ENCODE measurements around the gene GPR155. TPM values are rescaled to one million over a fixed set of nuclear protein-coding genes. Genes with fewer than 3 reads are reported as not detected.
"Not testable (repeated sequence)": the region's sequence is repeated elsewhere in the genome, so short reads cannot be mapped to it uniquely, and the experiment has no call there.

The GPR155 gene
- total RNA-seq, 1 experiment from 2014 or later = 1.3 TPM

DNA sequence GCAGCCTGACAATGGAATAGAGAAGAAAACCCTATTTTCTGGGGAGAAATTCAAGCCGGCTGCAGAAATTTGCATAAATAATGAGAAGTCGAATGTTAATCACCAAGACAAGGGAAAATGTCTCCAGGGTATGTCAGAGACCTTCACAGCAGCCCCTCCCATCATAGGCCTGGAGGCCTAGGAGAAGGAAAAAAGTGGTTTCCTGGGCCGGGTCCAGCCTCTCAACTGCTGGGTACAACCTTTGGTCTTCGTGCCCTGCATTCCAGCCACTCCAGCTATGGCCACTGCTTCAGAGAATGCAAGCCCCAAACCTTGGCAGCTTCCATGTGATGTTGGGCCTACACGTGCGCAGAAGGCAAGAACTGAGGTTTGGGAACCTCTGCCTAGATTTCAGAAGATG, 97.3 kb downstream of the GPR155 start:
- ATAC-seq (no peak), DNase-seq (no peak)
- no peaks in the 10 kb centered on the region for H3K27me3 ChIP-seq (ENCODE audit: low read length)
- H4K20me1 ChIP-seq (ENCODE audit: low read length) = no peaks in the 10 kb centered on the region
- no peak overlapping the region for H3K4me3 ChIP-seq (ENCODE audit: low read length)
- H3K36me3 ChIP-seq (ENCODE audit: low read depth, low read length) = peaks cover 9% of the 10 kb centered on the region
- H3K9me2 ChIP-seq (replicated peaks; ENCODE audit: low read length) = no peaks in the 10 kb centered on the region
- no peak overlapping the region for H3K9ac ChIP-seq (ENCODE audit: low read length)
- H2AFZ ChIP-seq (ENCODE audit: low read length) = no peak overlapping the region
- no peaks in the 10 kb centered on the region for H3F3A ChIP-seq (ENCODE audit: low read length, unreplicated experiment)
- POLR2A ChIA-PET (ENCODE audit: unreplicated experiment) = no interaction called here
- intact Hi-C loops (cut with micrococcal nuclease) = no loop called here
- H3K27ac ChIP-seq (ENCODE audit: low read length) = no peak overlapping the region
- no peaks in the 10 kb centered on the region for H3K9me3 ChIP-seq (ENCODE audit: low read length)
- peaks cover 8% of the 10 kb centered on the region for H3K4me1 ChIP-seq (ENCODE audit: insufficient read depth, low read length)
- no TSS peak for BruUV-seq (replicated peaks)
- CTCF ChIA-PET = no interaction called here
- TF ChIP-seq EZH2phosphoT487 (IDR thresholded peaks at IDR 0.05; ENCODE audit: borderline replicate concordance, low read length) = no peak
- no peak overlapping the region for H3K4me2 ChIP-seq (ENCODE audit: low read length)
- H3K79me2 ChIP-seq (ENCODE audit: low read length) = peaks cover 19% of the 10 kb centered on the region

DNA sequence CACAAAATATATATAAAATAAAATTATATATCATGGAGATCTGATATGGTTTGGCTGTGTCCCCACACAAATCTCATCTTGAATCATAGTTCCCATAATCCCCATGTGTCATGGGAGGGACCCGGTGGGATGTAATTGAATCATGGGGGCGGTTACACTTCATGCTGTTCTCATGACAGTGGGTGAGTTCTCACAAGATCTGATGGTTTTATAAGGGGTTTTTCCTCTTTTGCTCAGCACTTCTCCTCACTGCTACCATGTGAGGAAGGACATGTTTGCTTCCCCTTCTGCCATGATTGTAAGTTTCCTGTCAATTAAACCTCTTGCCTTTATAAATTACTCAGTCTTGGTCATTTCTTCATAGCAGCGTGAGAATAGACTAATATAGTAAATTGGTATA, 98.1 kb downstream of the GPR155 start:
- H3K4me2 ChIP-seq (ENCODE audit: low read length); ATAC-seq; intact Hi-C loops (cut with micrococcal nuclease); H3F3A ChIP-seq (ENCODE audit: low read length, unreplicated experiment); BruUV-seq (replicated peaks); H3K27me3 ChIP-seq (ENCODE audit: low read length); H3K36me3 ChIP-seq (ENCODE audit: low read depth, low read length); H3K4me3 ChIP-seq (ENCODE audit: low read length); H3K27ac ChIP-seq (ENCODE audit: low read length); DNase-seq; CTCF ChIA-PET; H4K20me1 ChIP-seq (ENCODE audit: low read length); H3K4me1 ChIP-seq (ENCODE audit: insufficient read depth, low read length); POLR2A ChIA-PET (ENCODE audit: unreplicated experiment); H2AFZ ChIP-seq (ENCODE audit: low read length); H3K9me3 ChIP-seq (ENCODE audit: low read length); H3K9me2 ChIP-seq (replicated peaks; ENCODE audit: low read length); H3K9ac ChIP-seq (ENCODE audit: low read length): not testable (repeated sequence)
- peaks cover 11% of the 10 kb centered on the region for H3K79me2 ChIP-seq (ENCODE audit: low read length)

DNA sequence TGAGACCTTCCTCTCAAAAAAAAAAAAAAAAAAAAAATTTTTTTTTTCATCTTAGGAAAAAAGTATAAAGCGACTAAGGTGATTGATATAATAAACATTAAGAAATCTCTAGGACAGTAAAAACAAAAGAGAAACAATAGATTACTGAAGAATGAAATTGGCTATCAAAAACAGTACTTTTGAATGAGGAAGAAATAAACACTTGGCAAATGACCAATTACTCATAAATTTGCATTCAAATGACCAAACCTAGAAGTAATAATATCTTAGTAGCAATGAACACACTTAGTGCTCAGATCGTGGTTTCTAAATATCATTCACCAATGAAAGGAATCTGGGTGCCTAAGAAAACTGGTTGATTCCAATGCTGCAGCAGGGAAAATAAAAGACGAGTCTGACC, 101.6 kb downstream of the GPR155 start:
- Histone ChIP-seq H3K36me3 (ENCODE audit: low read depth, low read length) (peaks cover 14% of the 10 kb centered on the region), H4K20me1 (ENCODE audit: low read length) (no peaks in the 10 kb centered on the region), H3K9ac (ENCODE audit: low read length) (no peak overlapping the region), H2AFZ (ENCODE audit: low read length) (no peak overlapping the region), H3K27me3 (ENCODE audit: low read length) (no peaks in the 10 kb centered on the region), H3K9me2 (replicated peaks; ENCODE audit: low read length) (no peaks in the 10 kb centered on the region), H3K79me2 (ENCODE audit: low read length) (no peaks in the 10 kb centered on the region), H3K9me3 (ENCODE audit: low read length) (no peaks in the 10 kb centered on the region), H3K4me2 (ENCODE audit: low read length) (no peak overlapping the region), H3K27ac (ENCODE audit: low read length) (no peak overlapping the region), H3F3A (ENCODE audit: low read length, unreplicated experiment) (no peaks in the 10 kb centered on the region), H3K4me1 (ENCODE audit: insufficient read depth, low read length) (no peaks in the 10 kb centered on the region), H3K4me3 (ENCODE audit: low read length) (no peak overlapping the region)
- BruUV-seq (replicated peaks) = no TSS peak
- TF ChIP-seq, protein P1, sequence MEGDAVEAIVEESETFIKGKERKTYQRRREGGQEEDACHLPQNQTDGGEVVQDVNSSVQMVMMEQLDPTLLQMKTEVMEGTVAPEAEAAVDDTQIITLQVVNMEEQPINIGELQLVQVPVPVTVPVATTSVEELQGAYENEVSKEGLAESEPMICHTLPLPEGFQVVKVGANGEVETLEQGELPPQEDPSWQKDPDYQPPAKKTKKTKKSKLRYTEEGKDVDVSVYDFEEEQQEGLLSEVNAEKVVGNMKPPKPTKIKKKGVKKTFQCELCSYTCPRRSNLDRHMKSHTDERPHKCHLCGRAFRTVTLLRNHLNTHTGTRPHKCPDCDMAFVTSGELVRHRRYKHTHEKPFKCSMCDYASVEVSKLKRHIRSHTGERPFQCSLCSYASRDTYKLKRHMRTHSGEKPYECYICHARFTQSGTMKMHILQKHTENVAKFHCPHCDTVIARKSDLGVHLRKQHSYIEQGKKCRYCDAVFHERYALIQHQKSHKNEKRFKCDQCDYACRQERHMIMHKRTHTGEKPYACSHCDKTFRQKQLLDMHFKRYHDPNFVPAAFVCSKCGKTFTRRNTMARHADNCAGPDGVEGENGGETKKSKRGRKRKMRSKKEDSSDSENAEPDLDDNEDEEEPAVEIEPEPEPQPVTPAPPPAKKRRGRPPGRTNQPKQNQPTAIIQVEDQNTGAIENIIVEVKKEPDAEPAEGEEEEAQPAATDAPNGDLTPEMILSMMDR (conservative IDR thresholded peaks at IDR 0.05; ENCODE audit: low read depth, low read length) = no peak
- TF ChIP-seq EZH2phosphoT487 (IDR thresholded peaks at IDR 0.05; ENCODE audit: borderline replicate concordance, low read length) (no peak), EZH2 (IDR thresholded peaks at IDR 0.05; ENCODE audit: low read length, unreplicated experiment) (no peak)
- no peak for DNase-seq
- ChIA-PET CTCF (no interaction called here), POLR2A (ENCODE audit: unreplicated experiment) (no interaction called here)
- no peak for ATAC-seq
- intact Hi-C loops (cut with micrococcal nuclease) = no loop called here

DNA sequence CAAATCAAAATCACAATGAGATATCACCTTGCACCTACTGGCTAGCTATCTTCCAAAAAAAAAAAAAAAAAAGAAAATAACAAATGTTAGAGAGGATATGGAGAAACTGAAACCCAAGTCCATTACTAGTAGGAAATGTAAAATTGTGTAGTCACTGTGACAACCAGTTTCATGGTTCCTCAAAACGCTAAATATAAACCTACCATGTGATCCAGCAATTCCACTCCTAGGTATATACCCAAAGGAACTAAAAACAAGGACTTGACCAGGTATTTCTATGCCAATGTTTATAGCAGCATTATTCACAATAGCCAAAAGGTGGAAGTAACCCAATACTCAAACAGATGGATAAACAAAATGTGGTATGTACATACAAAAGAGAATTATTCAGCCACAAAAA, 103.0 kb downstream of the GPR155 start:
- BruUV-seq (replicated peaks) = no TSS peak
- no peak for TF ChIP-seq EZH2 (IDR thresholded peaks at IDR 0.05; ENCODE audit: low read length, unreplicated experiment)
- TF ChIP-seq EZH2phosphoT487 (IDR thresholded peaks at IDR 0.05; ENCODE audit: borderline replicate concordance, low read length) = no peak
- TF ChIP-seq, protein P1 (conservative IDR thresholded peaks at IDR 0.05; ENCODE audit: low read depth, low read length) = no peak
- ATAC-seq (no peak), DNase-seq (no peak)
- Histone ChIP-seq H3K9me3 (ENCODE audit: low read length) (no peaks in the 10 kb centered on the region), H3K27me3 (ENCODE audit: low read length) (no peaks in the 10 kb centered on the region), H3F3A (ENCODE audit: low read length, unreplicated experiment) (no peaks in the 10 kb centered on the region), H4K20me1 (ENCODE audit: low read length) (no peaks in the 10 kb centered on the region), H3K4me3 (ENCODE audit: low read length) (no peak overlapping the region), H3K79me2 (ENCODE audit: low read length) (no peaks in the 10 kb centered on the region), H3K9ac (ENCODE audit: low read length) (no peak overlapping the region), H3K4me1 (ENCODE audit: insufficient read depth, low read length) (no peaks in the 10 kb centered on the region), H3K4me2 (ENCODE audit: low read length) (no peak overlapping the region), H3K36me3 (ENCODE audit: low read depth, low read length) (peaks cover 21% of the 10 kb centered on the region), H3K9me2 (replicated peaks; ENCODE audit: low read length) (no peaks in the 10 kb centered on the region), H3K27ac (ENCODE audit: low read length) (no peak overlapping the region), H2AFZ (ENCODE audit: low read length) (no peak overlapping the region)
- ChIA-PET CTCF (no interaction called here), POLR2A (ENCODE audit: unreplicated experiment) (interaction anchor here (0.7 kb wide), 1 partner anchor 407 kb away, joined by 17 read pairs; no protein-coding TSS in a partner anchor)
- intact Hi-C loops (cut with micrococcal nuclease) = no loop called here

All from PC-3 (cell line).